ENCODE measurements around the gene ZNF823. TPM values are rescaled to one million over a fixed set of nuclear protein-coding genes. Genes with fewer than 3 reads are reported as not detected.
A peak's percentile ranks its signal among the peaks of the same experiment; 100 is the strongest.

Gene ZNF823
- total and polyA plus RNA-seq, 7 donors: 4.1 to 22.8 (median 12.5) TPM

GRCh38 chr19:11745869-11746268 is 7.1 kb upstream of the ZNF823 start:
- TF ChIP-seq POLR2A (IDR thresholded peaks at IDR 0.05) (no peak), EP300 (IDR thresholded peaks at IDR 0.05) (no peak), POLR2AphosphoS5 (IDR thresholded peaks at IDR 0.05) (no peak), CTCF (IDR thresholded peaks at IDR 0.05) (no peak)
- no peak overlapping the region for H3K27ac ChIP-seq
- intact Hi-C loops (cut with DNase I): no loop called here

DNA sequence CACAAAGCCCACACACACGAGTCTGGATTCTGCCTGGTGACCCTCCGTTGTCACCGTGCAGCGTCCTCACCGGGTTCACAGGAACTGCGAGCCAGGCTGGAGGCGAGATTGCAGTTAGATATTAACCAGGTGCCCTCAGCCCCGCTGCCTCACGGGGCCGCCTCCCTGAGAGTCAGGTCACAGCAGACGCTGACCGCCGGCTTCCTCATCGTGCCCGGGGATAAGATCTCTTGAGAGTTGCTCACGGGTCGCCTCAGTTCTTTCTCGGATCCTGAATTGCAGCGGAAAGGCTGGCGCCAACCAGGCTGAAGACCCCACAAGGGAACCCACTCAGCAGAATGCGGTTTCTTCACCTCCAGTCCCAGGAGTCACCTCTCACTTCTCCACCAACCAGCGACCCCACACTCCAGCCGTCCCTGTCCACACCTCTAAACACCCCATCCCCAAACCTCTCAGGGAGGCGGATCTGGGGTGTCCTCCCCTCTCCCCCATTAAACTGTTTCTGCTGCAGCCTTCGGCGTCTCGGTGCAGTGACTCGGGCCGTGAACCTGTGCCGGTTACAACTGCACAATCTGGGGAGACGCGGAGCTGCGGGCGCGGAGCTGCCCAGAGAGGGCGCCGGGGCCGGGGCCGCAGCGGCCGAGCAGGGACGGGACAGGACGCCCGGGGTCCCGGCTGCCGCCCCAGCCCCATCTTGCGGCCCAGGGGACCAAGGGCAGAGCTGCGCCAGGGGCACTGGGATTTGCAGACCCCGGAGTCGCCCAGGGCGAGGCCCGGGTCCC is 591 bp downstream of the ZNF823 start:
- TF ChIP-seq POLR2A (IDR thresholded peaks at IDR 0.05): peak in 1 of 2 donors; percentile 45
- TF ChIP-seq CTCF (IDR thresholded peaks at IDR 0.05): no peak
- TF ChIP-seq POLR2AphosphoS5 (IDR thresholded peaks at IDR 0.05): peak in 3 of 4 donors; percentile 42 to 67 (median 62)
- H3K27me3 ChIP-seq: no peaks in the 10 kb centered on the region
- peak overlapping the region; percentile 89 to 97 (median 94) for H3K27ac ChIP-seq
- no peaks in the 10 kb centered on the region for H3K9me3 ChIP-seq
- WGBS, 2 donors: 0% methylated on average over 52 of the region's 52 CpGs
- H3K36me3 ChIP-seq: no peaks in the 10 kb centered on the region
- intact Hi-C loops (cut with DNase I): loop anchor here (1.0 to 2.0 kb wide), 2 partner anchors 28 to 43 kb away; partner anchors contain the start of gene ZNF441
- DNase-seq: peak; percentile 77
- H3K4me3 ChIP-seq: peak overlapping the region; percentile 91 to 99 (median 95)
- H3K4me1 ChIP-seq: peaks cover 0 to 24% (median 18%) of the 10 kb centered on the region in 4 donors

More at GRCh38 chr19:11745869-11746268, 7.1 kb upstream of the ZNF823 start:
- Histone ChIP-seq H3K9me3 (peaks cover 0 to 6% (median 2%) of the 10 kb centered on the region in 4 donors), H3K36me3 (no peaks in the 10 kb centered on the region), H3K27me3 (no peaks in the 10 kb centered on the region), H3K4me3 (no peak overlapping the region), H3K4me1 (no peaks in the 10 kb centered on the region)
- DNase-seq: no peak

DNA sequence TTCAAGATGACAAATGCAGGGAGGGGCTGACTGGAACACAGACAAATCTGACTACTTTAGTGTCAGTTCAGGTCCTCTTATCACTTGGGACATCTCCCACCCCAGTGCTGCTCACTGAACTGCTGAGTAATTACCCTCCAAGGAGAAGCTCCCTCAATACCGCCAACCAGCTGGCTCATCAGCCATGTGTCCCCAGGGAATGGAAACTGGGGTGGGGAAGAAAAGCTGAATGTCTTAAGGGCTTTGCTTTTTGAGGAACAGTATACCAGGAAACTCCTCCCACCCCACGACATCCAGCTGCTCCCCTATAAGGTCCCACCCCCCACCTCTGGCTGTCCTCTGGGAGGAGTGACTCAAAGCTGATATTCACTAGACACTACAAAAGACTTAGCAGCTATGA is 2.0 kb downstream of the ZNF823 start:
- peak; percentile 72 for DNase-seq
- Histone ChIP-seq H3K27ac (no peak overlapping the region), H3K4me3 (no peak overlapping the region), H3K36me3 (no peaks in the 10 kb centered on the region), H3K27me3 (no peaks in the 10 kb centered on the region), H3K4me1 (peaks cover 0 to 24% (median 18%) of the 10 kb centered on the region in 4 donors), H3K9me3 (no peaks in the 10 kb centered on the region)
- peak in 1 of 4 donors; percentile 14 for TF ChIP-seq POLR2AphosphoS5 (IDR thresholded peaks at IDR 0.05)
- TF ChIP-seq CTCF (IDR thresholded peaks at IDR 0.05): no peak
- no peak for TF ChIP-seq EP300 (IDR thresholded peaks at IDR 0.05)
- no peak for TF ChIP-seq POLR2A (IDR thresholded peaks at IDR 0.05)
- WGBS, 2 donors: 31 to 49% methylated on average over 2 of the region's 2 CpGs
- intact Hi-C loops (cut with DNase I): no loop called here

GRCh38 chr19:11735375-11735774 is 3.4 kb downstream of the ZNF823 start:
- intact Hi-C loops (cut with DNase I): no loop called here
- Histone ChIP-seq H3K4me3 (no peak overlapping the region), H3K27me3 (no peaks in the 10 kb centered on the region), H3K9me3 (no peaks in the 10 kb centered on the region), H3K27ac (no peak overlapping the region), H3K36me3 (no peaks in the 10 kb centered on the region), H3K4me1 (peaks cover 0 to 24% (median 18%) of the 10 kb centered on the region in 4 donors)
- TF ChIP-seq EP300 (IDR thresholded peaks at IDR 0.05) (no peak), POLR2A (IDR thresholded peaks at IDR 0.05) (no peak)
- DNase-seq: no peak
- 35 to 77% methylated on average over 1 of the region's 1 CpG for WGBS, 2 donors

DNA sequence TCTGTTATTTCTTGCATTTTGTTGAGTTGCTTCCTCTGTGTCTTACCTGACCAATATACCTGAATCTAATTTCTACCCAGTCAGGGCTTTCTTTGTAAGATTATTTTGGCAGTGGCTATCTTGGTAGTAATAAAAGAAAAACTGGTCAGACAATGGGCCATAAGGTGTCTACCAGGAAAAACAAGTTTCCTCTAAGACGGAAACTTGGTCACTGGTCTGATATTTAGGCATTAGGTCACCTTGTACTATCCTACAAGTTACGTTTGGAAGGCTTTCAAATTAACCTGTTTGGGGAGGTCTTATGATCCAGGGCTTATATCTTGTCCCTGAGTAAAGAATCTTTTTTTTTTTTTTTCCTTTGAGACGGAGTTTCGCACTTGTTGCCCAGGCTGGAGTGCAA is 9.2 kb downstream of the ZNF823 start:
- intact Hi-C loops (cut with DNase I): no loop called here
- 94 to 96% methylated on average over 4 of the region's 4 CpGs for WGBS, 2 donors
- H3K9me3 ChIP-seq: peaks cover 0 to 3% (median 0%) of the 10 kb centered on the region in 4 donors
- TF ChIP-seq POLR2A (IDR thresholded peaks at IDR 0.05) (no peak), CTCF (IDR thresholded peaks at IDR 0.05) (no peak), POLR2AphosphoS5 (IDR thresholded peaks at IDR 0.05) (no peak), EP300 (IDR thresholded peaks at IDR 0.05) (no peak)
- no peak overlapping the region for H3K4me3 ChIP-seq
- H3K36me3 ChIP-seq: peaks cover 0 to 12% (median 0%) of the 10 kb centered on the region in 4 donors
- no peak overlapping the region for H3K27ac ChIP-seq
- no peaks in the 10 kb centered on the region for H3K27me3 ChIP-seq
- DNase-seq: no peak
- H3K4me1 ChIP-seq: no peaks in the 10 kb centered on the region
